Smooth muscle cell of the brain vasculature (primary cell): ENCODE measurements around the gene OR52N5.

Source experiments
- DNase-seq: peaks from one replicate; pipeline ENCODE4 v3.0.0-alpha.2; 2012; ENCODE audit warnings: low read depth, low spot score

The OR52N5 gene

GRCh38 chr11:5783255-5783654 lies at the start of gene OR52N5:
TSS of gene OR52N5 (minus strand) at chr11:5783355. CDS start at chr11:5778634, 4,721 bp downstream.
- DNase-seq = no peak

- DNase-seq = no peak
Observed at GRCh38 chr11:5831196-5831829, 48.2 kb upstream of the OR52N5 start.

- DNase-seq = no peak
Observed at GRCh38 chr11:5818245-5818886, 35.2 kb upstream of the OR52N5 start.

- DNase-seq = no peak
Observed at GRCh38 chr11:5815534-5815933, 32.4 kb upstream of the OR52N5 start.

- no peak for DNase-seq
Observed at GRCh38 chr11:5809905-5810795, 27.0 kb upstream of the OR52N5 start.

- DNase-seq = no peak
Observed at GRCh38 chr11:5809122-5809519, 26.0 kb upstream of the OR52N5 start.

- DNase-seq = peak; percentile 21
Observed at GRCh38 chr11:5808500-5809121, 25.5 kb upstream of the OR52N5 start, which contains the start of gene OR52N2. TSS of gene OR52N2 (plus strand) at chr11:5808924. CDS start at chr11:5820336, 11,412 bp downstream.

- DNase-seq = no peak
Observed at GRCh38 chr11:5807580-5807979, 24.4 kb upstream of the OR52N5 start.

- DNase-seq = no peak
Observed at GRCh38 chr11:5803982-5804381, 20.8 kb upstream of the OR52N5 start.

- DNase-seq = no peak
Observed at GRCh38 chr11:5796541-5796940, 13.4 kb upstream of the OR52N5 start.

- no peak for DNase-seq
Observed at GRCh38 chr11:5791165-5791564, 8.0 kb upstream of the OR52N5 start, which contains the start of gene OR52N1. TSS of gene OR52N1 (minus strand) at chr11:5791265. CDS start at chr11:5788816, 2,449 bp downstream.

- no peak for DNase-seq
Observed at GRCh38 chr11:5767056-5767455, 16.1 kb downstream of the OR52N5 start.

- no peak for DNase-seq
Observed at GRCh38 chr11:5753943-5754342, 29.2 kb downstream of the OR52N5 start, which contains the start of gene OR52N4. TSS of gene OR52N4 (plus strand) at chr11:5754243. CDS start at chr11:5754741, 498 bp downstream.

- DNase-seq = no peak
Observed at GRCh38 chr11:5749836-5750235, 33.3 kb downstream of the OR52N5 start.

GRCh38 chr11:5746614-5747013 lies 36.5 kb downstream of the OR52N5 start:
- no peak for DNase-seq

- no peak for DNase-seq
Observed at GRCh38 chr11:5738431-5738830, 44.7 kb downstream of the OR52N5 start.

- DNase-seq = no peak
Observed at GRCh38 chr11:5737670-5738392, 45.3 kb downstream of the OR52N5 start.

- DNase-seq = no peak
Observed at GRCh38 chr11:5737091-5737490, 46.1 kb downstream of the OR52N5 start.

GRCh38 chr11:5736396-5736795 lies 46.8 kb downstream of the OR52N5 start, which contains the start of gene OR56B1:
TSS of gene OR56B1 (plus strand) at chr11:5736448. CDS start at chr11:5736517, 69 bp downstream.
- DNase-seq = no peak

- DNase-seq = no peak
Observed at GRCh38 chr11:5727691-5728090, 55.5 kb downstream of the OR52N5 start.

- DNase-seq = no peak
Observed at GRCh38 chr11:5726351-5726750, 56.8 kb downstream of the OR52N5 start.
